DOHH2 (cell line): ENCODE measurements around the gene RECQL5.

ENCODE experiments used
- H3F3A ChIP-seq: fragments of 200-600 bp; sonication (generic), shearing (Covaris generic); 2 replicates; pipeline ENCODE4 v1.6.0; 2016; ENCODE audit warnings: antibody characterized with exemption, mild to moderate bottlenecking; ENCODE audit not compliant: control insufficient read depth, insufficient read depth
- H3K27ac ChIP-seq: fragments of 200-600 bp; sonication (generic); 2 replicates; pipeline ENCODE4 v1.5.1; 2014; ENCODE audit warnings: low read depth, mild to moderate bottlenecking, low read length, moderate library complexity
- H3K27me3 ChIP-seq: fragments of 200-600 bp; sonication (generic); 2 replicates; pipeline ENCODE4 v1.6.1; 2014; ENCODE audit warnings: mild to moderate bottlenecking, low read length, mixed read lengths; ENCODE audit not compliant: control insufficient read depth
- H3K36me3 ChIP-seq: fragments of 200-600 bp; sonication (generic); 2 replicates; pipeline ENCODE4 v1.6.1; 2014; ENCODE audit warnings: mild to moderate bottlenecking, low read length, moderate library complexity, mixed read lengths; ENCODE audit not compliant: control insufficient read depth
- H3K4me1 ChIP-seq: fragments of 200-600 bp; sonication (generic); 2 replicates; pipeline ENCODE4 v1.6.1; 2014; ENCODE audit warnings: mild to moderate bottlenecking, low read length, mixed read lengths; ENCODE audit not compliant: control insufficient read depth
- H3K4me2 ChIP-seq: fragments of 200-600 bp; sonication (generic); 2 replicates; pipeline ENCODE4 v1.6.0; 2014; ENCODE audit warnings: mild to moderate bottlenecking, low read length, moderate library complexity
- H3K4me3 ChIP-seq: fragments of 200-600 bp; sonication (generic); 2 replicates; pipeline ENCODE4 v1.5.1; 2014; ENCODE audit warnings: mild to moderate bottlenecking, low read length, mixed read lengths
- H3K79me2 ChIP-seq: fragments of 200-600 bp; sonication (generic); 2 replicates; pipeline ENCODE4 v1.6.1; 2014; ENCODE audit warnings: mild to moderate bottlenecking, low read length, mixed read lengths; ENCODE audit not compliant: control insufficient read depth
- H3K9me2 ChIP-seq: fragments of 200-600 bp; sonication (generic); replicated peaks from 2 replicates; pipeline ENCODE4 v1.6.1; 2014; ENCODE audit warnings: mild to moderate bottlenecking, low read length, mixed read lengths; ENCODE audit not compliant: control insufficient read depth
- H3K9me3 ChIP-seq: fragments of 200-600 bp; sonication (generic); 2 replicates; pipeline ENCODE4 v1.6.1; 2014; ENCODE audit warnings: antibody characterized with exemption, low read length, mixed read lengths; ENCODE audit not compliant: control insufficient read depth, insufficient read depth
- H4K20me1 ChIP-seq: fragments of 200-600 bp; sonication (generic); 2 replicates; pipeline ENCODE4 v1.6.0; 2014; ENCODE audit warnings: low read depth, mild to moderate bottlenecking, antibody characterized with exemption, low read length, moderate library complexity; ENCODE audit not compliant: control insufficient read depth, insufficient read depth
- EZH2phosphoT487 ChIP-seq: fragments of 200-600 bp; sonication (generic); IDR thresholded peaks from 2 replicates; pipeline ENCODE4 v1.6.1; 2017; ENCODE audit warnings: borderline replicate concordance, mild to moderate bottlenecking, antibody characterized with exemption, low read length, moderate library complexity, mixed read lengths
- TF ChIP-seq, protein P1 (sequence below): fragments of 200-600 bp; sonication (generic); IDR thresholded peaks from one replicate; pipeline ENCODE4 v1.5.1; 2014; ENCODE audit warnings: antibody characterized with exemption, mild to moderate bottlenecking, low read depth, low read length; ENCODE audit not compliant: poor library complexity, severe bottlenecking

Gene RECQL5

GRCh38 chr17:75642784-75643642, 23.9 kb downstream of the RECQL5 start:
- Histone ChIP-seq H4K20me1 (0 out of 2 replicates have a peak, but pooled peaks cover 2% of the 10 kb centered on the region), H3K4me2 (no peak overlapping the region), H3K27me3 (no peaks in the 10 kb centered on the region), H3F3A (no peaks in the 10 kb centered on the region), H3K79me2 (peaks cover 8% of the 10 kb centered on the region), H3K36me3 (peaks cover 60% of the 10 kb centered on the region), H3K4me1 (no peaks in the 10 kb centered on the region), H3K4me3 (no peak overlapping the region), H3K27ac (no peak overlapping the region), H3K9me3 (no peaks in the 10 kb centered on the region), H3K9me2 (no peaks in the 10 kb centered on the region)
- TF ChIP-seq, protein P1, sequence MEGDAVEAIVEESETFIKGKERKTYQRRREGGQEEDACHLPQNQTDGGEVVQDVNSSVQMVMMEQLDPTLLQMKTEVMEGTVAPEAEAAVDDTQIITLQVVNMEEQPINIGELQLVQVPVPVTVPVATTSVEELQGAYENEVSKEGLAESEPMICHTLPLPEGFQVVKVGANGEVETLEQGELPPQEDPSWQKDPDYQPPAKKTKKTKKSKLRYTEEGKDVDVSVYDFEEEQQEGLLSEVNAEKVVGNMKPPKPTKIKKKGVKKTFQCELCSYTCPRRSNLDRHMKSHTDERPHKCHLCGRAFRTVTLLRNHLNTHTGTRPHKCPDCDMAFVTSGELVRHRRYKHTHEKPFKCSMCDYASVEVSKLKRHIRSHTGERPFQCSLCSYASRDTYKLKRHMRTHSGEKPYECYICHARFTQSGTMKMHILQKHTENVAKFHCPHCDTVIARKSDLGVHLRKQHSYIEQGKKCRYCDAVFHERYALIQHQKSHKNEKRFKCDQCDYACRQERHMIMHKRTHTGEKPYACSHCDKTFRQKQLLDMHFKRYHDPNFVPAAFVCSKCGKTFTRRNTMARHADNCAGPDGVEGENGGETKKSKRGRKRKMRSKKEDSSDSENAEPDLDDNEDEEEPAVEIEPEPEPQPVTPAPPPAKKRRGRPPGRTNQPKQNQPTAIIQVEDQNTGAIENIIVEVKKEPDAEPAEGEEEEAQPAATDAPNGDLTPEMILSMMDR = no peak
- TF ChIP-seq EZH2phosphoT487 = no peak

DNA sequence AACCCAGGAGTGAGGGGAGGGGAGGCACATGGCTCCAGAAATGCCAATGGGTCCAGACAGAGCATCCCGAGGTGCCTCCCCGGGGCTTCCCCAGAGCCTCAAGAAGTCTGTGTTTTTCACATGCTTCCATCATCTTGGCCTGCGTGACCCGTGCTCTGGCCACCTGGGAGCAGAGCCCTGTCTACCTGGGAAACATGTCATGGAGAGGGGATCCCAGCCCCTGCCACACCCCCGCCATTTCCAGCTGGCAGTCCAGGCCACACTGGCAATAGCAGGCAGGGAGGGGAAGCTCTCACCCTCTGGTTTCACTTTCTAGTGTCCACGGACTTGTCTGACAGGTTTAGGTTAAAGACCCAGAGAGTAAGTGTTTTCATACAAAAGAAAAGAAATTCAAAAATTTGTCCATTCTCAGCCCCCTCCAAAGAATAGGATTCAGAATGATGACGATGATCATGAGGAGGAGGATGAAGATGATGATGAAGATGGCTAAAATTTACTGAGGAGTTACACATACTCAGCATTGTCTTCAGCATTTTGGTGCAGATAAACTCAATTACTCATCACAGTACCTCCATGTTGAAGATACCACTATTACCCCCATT, 24.7 kb downstream of the RECQL5 start:
- no peak overlapping the region for H3K4me2 ChIP-seq
- no peaks in the 10 kb centered on the region for H3F3A ChIP-seq
- TF ChIP-seq EZH2phosphoT487 = no peak
- TF ChIP-seq, protein P1 = no peak
- peaks cover 59% of the 10 kb centered on the region for H3K36me3 ChIP-seq
- 0 out of 2 replicates have a peak, but pooled peaks cover 2% of the 10 kb centered on the region for H4K20me1 ChIP-seq
- no peak overlapping the region for H3K27ac ChIP-seq
- H3K79me2 ChIP-seq = peaks cover 8% of the 10 kb centered on the region
- H3K4me3 ChIP-seq = no peak overlapping the region
- no peaks in the 10 kb centered on the region for H3K27me3 ChIP-seq
- H3K9me3 ChIP-seq = no peaks in the 10 kb centered on the region
- H3K9me2 ChIP-seq = no peaks in the 10 kb centered on the region
- H3K4me1 ChIP-seq = no peaks in the 10 kb centered on the region

GRCh38 chr17:75641343-75641742, 25.6 kb downstream of the RECQL5 start:
- Histone ChIP-seq H3K27me3 (no peaks in the 10 kb centered on the region), H3K9me3 (no peaks in the 10 kb centered on the region), H4K20me1 (0 out of 2 replicates have a peak, but pooled peaks cover 2% of the 10 kb centered on the region), H3K79me2 (peaks cover 5% of the 10 kb centered on the region), H3K4me3 (no peak overlapping the region), H3F3A (no peaks in the 10 kb centered on the region), H3K4me2 (no peak overlapping the region), H3K27ac (no peak overlapping the region), H3K4me1 (no peaks in the 10 kb centered on the region), H3K36me3 (peaks cover 52% of the 10 kb centered on the region), H3K9me2 (no peaks in the 10 kb centered on the region)
- TF ChIP-seq, protein P1 = no peak
- no peak for TF ChIP-seq EZH2phosphoT487
